H1 (cell line): ENCODE results near the gene CHST9. TPM values are rescaled to one million over a fixed set of nuclear protein-coding genes. Genes with fewer than 3 reads are reported as not detected.

Experiments used
- CEBPB ChIP-seq: IDR thresholded peaks from 2 replicates; pipeline ENCODE4 v1.6.1; 2012; ENCODE audit warnings: low read depth, low read length
- EZH2 ChIP-seq: fragments of 200-600 bp; sonication (generic); IDR thresholded peaks from 2 replicates; pipeline ENCODE4 v1.7.1; 2012; ENCODE audit warnings: low read depth, mild to moderate bottlenecking, moderate library complexity, low read length, inconsistent platforms; ENCODE audit not compliant: severe bottlenecking
- KDM4A ChIP-seq: IDR thresholded peaks from one replicate; pipeline ENCODE4 v1.7.1; 2012; ENCODE audit warnings: low read depth, mild to moderate bottlenecking, moderate library complexity, low read length, inconsistent platforms; ENCODE audit not compliant: severe bottlenecking
- KDM5A ChIP-seq: fragments of 200-600 bp; IDR thresholded peaks from 2 replicates; pipeline ENCODE4 v1.7.1; 2012; ENCODE audit warnings: mild to moderate bottlenecking, low read length, inconsistent platforms, mixed read lengths
- TAF7 ChIP-seq: optimal IDR thresholded peaks from 2 replicates; pipeline ENCODE3; 2011; ENCODE audit warnings: low read depth, mild to moderate bottlenecking, inconsistent platforms, low read length, moderate library complexity, borderline replicate concordance
- YY1 ChIP-seq: IDR thresholded peaks from 2 replicates; pipeline ENCODE4 v1.6.1; 2011; ENCODE audit warnings: low read depth, mild to moderate bottlenecking, low read length
- polyA plus RNA-seq, 7 experiments: library from polyadenylated mRNA; depleted of rRNA in 3 of 7; stranded (reverse) in 5 of 7; unstranded in 2 of 7; fragments of >200 nt in 5 of 7; fragments of 200-250 nt in 2 of 7; gene quantifications; 1 replicate in 5 of 7; 2 replicates in 1 of 7; 4 replicates in 1 of 7; pipeline versions ENCODE4 v1.2.1 to v1.2.3, GENCODE V29; 2011 to 2013; ENCODE audit warnings: missing spikeins in 2 of 7, mixed read lengths in 2 of 7
- total RNA-seq: library from RNA; stranded (reverse); fragmentation: NEBNext Ultra II Directional; extraction: Animal tissue kit (Norgen Biotek cat#: 25700); gene quantifications from 2 replicates; pipeline ENCODE4 v1.2.1, GENCODE V29; 2021
- TF ChIP-seq, protein P1 (sequence below): fragments of 300-600 bp; sonication (generic); IDR thresholded peaks from 2 replicates; pipeline ENCODE4 v1.7.1; 2012; ENCODE audit warnings: low read length, moderate library complexity, mild to moderate bottlenecking, inconsistent platforms; ENCODE audit not compliant: insufficient replicate concordance

CHST9 gene
- total and polyA plus RNA-seq, 2 of the 8 experiments (the other 6 are each of a cell fraction or from before 2014, with no cell fraction given): 3.2 to 24.3 TPM

DNA sequence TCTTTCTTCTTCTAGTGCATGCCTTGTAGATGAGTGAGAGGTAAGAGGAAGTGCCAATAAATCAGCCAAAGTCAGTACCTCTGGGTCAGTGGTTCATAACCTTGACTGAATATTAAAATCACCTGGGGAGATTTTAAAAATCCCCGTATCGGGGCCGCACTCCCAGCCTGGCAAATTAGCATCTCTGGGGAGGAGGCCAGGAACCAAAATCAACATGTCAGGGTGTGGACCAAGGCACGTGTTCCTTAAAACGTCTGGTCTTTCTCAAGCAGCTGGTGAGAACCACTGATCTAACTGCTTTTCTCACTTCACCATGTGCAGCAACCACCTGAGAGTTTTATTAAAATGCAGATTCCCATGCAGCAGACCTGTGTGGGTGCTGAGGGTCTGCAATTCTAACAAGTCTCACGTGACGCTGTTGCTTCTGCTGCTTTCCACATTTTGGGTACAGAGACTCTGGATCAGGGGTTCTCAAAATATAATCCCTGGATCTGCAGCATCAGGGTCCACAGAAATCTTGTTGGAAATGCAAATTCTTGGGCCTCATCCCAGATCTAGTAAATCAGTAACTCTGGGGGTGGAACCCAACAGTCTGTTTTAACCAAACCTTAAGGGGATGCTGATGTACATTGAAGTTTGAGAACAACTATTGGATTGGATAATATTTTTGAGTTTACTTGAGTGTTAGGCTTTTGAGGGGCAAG is 49.5 kb downstream of the CHST9 start (continued):
- TF ChIP-seq KDM4A: no peak
- TF ChIP-seq TAF7: no peak
- no peak for TF ChIP-seq EZH2
- TF ChIP-seq, protein P1, sequence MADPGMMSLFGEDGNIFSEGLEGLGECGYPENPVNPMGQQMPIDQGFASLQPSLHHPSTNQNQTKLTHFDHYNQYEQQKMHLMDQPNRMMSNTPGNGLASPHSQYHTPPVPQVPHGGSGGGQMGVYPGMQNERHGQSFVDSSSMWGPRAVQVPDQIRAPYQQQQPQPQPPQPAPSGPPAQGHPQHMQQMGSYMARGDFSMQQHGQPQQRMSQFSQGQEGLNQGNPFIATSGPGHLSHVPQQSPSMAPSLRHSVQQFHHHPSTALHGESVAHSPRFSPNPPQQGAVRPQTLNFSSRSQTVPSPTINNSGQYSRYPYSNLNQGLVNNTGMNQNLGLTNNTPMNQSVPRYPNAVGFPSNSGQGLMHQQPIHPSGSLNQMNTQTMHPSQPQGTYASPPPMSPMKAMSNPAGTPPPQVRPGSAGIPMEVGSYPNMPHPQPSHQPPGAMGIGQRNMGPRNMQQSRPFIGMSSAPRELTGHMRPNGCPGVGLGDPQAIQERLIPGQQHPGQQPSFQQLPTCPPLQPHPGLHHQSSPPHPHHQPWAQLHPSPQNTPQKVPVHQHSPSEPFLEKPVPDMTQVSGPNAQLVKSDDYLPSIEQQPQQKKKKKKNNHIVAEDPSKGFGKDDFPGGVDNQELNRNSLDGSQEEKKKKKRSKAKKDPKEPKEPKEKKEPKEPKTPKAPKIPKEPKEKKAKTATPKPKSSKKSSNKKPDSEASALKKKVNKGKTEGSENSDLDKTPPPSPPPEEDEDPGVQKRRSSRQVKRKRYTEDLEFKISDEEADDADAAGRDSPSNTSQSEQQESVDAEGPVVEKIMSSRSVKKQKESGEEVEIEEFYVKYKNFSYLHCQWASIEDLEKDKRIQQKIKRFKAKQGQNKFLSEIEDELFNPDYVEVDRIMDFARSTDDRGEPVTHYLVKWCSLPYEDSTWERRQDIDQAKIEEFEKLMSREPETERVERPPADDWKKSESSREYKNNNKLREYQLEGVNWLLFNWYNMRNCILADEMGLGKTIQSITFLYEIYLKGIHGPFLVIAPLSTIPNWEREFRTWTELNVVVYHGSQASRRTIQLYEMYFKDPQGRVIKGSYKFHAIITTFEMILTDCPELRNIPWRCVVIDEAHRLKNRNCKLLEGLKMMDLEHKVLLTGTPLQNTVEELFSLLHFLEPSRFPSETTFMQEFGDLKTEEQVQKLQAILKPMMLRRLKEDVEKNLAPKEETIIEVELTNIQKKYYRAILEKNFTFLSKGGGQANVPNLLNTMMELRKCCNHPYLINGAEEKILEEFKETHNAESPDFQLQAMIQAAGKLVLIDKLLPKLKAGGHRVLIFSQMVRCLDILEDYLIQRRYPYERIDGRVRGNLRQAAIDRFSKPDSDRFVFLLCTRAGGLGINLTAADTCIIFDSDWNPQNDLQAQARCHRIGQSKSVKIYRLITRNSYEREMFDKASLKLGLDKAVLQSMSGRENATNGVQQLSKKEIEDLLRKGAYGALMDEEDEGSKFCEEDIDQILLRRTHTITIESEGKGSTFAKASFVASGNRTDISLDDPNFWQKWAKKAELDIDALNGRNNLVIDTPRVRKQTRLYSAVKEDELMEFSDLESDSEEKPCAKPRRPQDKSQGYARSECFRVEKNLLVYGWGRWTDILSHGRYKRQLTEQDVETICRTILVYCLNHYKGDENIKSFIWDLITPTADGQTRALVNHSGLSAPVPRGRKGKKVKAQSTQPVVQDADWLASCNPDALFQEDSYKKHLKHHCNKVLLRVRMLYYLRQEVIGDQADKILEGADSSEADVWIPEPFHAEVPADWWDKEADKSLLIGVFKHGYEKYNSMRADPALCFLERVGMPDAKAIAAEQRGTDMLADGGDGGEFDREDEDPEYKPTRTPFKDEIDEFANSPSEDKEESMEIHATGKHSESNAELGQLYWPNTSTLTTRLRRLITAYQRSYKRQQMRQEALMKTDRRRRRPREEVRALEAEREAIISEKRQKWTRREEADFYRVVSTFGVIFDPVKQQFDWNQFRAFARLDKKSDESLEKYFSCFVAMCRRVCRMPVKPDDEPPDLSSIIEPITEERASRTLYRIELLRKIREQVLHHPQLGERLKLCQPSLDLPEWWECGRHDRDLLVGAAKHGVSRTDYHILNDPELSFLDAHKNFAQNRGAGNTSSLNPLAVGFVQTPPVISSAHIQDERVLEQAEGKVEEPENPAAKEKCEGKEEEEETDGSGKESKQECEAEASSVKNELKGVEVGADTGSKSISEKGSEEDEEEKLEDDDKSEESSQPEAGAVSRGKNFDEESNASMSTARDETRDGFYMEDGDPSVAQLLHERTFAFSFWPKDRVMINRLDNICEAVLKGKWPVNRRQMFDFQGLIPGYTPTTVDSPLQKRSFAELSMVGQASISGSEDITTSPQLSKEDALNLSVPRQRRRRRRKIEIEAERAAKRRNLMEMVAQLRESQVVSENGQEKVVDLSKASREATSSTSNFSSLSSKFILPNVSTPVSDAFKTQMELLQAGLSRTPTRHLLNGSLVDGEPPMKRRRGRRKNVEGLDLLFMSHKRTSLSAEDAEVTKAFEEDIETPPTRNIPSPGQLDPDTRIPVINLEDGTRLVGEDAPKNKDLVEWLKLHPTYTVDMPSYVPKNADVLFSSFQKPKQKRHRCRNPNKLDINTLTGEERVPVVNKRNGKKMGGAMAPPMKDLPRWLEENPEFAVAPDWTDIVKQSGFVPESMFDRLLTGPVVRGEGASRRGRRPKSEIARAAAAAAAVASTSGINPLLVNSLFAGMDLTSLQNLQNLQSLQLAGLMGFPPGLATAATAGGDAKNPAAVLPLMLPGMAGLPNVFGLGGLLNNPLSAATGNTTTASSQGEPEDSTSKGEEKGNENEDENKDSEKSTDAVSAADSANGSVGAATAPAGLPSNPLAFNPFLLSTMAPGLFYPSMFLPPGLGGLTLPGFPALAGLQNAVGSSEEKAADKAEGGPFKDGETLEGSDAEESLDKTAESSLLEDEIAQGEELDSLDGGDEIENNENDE: no peak
- TF ChIP-seq YY1: no peak
- no peak for TF ChIP-seq CEBPB
- TF ChIP-seq KDM5A: no peak
- TF ChIP-seq, all 59 proteins: peak for 0
